ELR (cell line): ENCODE measurements around the gene KCNAB1.

ENCODE experiments used
- DNase-seq: peaks from one replicate; pipeline ENCODE4 v3.0.0-alpha.2; 2015; ENCODE audit warnings: low read depth

KCNAB1 gene

DNA sequence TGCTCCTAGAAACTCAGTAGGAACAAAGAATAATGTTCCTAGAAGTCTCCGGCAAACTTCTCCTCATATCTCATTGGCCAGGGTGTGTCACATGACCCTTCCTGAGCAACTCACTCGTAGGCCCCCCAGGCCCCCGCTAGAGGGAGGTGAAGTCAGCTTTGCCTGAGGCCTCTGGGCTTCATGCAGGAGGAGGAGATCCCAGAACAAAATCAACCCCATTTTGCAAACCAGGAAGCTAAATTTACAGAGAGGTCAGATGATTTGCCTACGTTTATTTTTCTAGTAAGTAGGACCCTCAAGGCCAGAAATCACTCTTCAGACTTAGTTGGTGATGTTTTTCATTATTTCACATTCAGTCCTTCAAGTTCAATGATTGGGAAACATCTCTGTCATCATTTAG lies 335.5 kb downstream of the KCNAB1 start:
- DNase-seq = peak; percentile 30

DNA sequence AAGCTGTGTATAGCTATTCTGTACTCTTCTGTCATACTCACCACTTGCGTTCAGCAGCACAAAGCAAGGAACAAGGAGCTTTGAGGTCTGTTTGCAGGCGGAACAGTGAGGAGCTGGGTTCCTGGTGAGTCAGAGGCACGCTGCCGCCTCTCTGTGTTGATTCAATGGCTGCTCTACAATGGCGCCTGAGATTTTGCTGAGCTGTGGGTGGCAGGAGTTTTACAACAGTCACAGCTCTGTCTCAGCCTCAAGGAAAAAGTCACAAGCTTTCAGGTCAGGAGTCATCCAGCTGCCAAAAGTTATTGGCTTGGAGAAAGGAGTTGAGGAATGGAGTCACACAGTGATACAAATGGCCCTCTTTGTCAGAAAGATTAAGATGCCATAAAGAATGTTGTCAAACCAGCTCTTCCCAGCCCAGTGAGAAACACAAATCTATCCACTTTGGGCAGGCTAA lies 336.4 kb downstream of the KCNAB1 start:
- no peak for DNase-seq

GRCh38 chr3:156459434-156459833 lies 339.1 kb downstream of the KCNAB1 start:
- no peak for DNase-seq

DNA sequence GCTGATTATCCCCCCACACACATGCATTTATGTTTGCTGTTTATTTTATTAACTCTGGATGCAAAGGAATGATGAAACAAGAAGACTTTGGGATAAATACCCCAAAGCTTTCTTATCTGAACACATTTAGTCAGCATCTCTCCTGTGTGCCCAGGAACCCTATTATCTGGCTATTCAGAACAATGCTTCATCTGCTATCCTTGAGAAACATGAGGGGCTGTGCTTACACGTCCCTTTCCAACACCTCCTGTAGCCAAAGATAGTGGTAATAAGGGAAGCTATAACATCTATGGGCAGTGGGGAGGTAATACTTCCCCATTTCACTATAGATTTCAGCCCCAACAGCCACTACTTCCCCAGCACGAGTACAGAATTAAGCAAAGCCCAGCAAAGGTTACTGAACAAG lies 339.8 kb downstream of the KCNAB1 start:
- DNase-seq = no peak

GRCh38 chr3:156461889-156462288 lies 341.5 kb downstream of the KCNAB1 start:
- DNase-seq = no peak

DNA sequence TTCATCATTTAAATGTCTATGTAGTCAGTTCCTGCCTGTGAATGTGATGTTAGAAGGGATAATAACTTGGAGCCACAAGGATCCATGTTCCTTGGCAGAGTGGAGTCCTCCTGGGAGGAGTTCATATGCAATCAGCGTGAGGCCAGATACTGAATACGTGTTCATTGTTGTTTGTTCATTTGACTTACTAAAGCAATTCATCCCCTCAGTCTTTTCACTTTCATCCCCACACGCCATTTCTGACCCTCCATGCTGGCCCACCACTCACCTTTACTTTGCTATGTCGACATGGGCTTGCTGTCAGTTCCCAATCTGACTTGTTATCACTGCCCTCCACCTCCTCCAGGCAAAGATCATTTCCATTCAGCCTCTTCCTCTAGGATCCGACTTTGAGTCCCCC lies 342.7 kb downstream of the KCNAB1 start:
- DNase-seq = no peak

DNA sequence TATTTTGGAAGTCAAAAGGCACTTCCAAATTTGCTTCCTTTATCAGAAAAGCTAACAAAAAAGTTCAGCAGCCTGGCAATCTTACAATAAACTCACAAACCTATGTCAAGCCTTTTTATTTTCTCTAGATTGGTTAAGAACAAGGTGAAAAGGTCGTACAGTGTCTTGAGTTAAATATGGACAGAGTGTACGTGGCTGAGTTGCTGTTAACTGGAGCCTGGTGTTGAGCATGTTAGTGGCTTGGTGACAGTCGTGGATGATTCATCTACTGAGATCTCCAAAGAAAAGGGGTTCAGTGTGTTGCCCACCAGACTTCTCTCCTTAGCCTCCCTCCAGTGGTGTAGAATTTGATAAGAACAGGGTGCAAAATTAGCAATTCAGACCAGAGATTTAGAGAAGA lies 344.8 kb downstream of the KCNAB1 start:
- DNase-seq = no peak

DNA sequence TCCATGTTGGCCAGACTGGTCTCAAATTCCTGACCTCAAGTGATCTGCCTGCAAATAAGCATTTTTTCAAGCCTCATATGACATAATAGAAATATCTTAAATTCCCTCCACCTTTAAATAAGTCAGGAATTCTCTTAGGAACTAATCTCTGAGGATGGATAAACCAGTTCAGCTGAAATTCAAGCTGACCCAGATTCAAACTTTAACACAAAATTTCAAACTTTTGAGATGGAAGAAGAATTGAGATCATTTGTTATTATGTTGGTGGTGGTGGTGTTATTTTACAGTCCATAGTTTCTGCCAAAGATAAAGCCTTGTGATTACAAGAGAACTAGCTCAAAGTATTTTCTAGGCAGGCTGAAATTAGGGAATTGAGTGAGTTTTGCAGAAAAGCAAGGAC lies 349.1 kb downstream of the KCNAB1 start:
- no peak for DNase-seq

- no peak for DNase-seq
Measured at GRCh38 chr3:156471431-156471830, 351.1 kb downstream of the KCNAB1 start.

DNA sequence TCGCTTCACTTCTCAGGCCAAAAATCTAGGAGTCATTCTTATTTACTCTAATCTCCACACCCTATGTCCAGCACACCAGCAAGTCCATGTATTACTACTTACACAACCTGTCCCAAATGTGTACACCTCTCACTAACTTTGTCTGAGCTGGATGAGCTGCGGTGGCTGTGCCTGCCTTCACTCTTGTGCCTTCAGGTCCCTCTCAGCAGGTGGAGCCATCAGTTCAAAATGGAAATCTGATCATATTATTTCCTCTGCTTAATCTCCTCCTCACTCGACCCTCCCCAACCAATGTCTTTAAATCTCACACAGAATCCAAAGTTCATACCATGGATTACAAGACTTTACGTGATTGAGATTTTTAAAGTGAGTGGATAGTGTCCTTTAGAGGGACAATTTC lies 351.8 kb downstream of the KCNAB1 start:
- peak; percentile 5 for DNase-seq

GRCh38 chr3:156472684-156473083 lies 352.3 kb downstream of the KCNAB1 start:
- no peak for DNase-seq

- DNase-seq = no peak
Measured at GRCh38 chr3:156473341-156473740, 353.0 kb downstream of the KCNAB1 start.

DNA sequence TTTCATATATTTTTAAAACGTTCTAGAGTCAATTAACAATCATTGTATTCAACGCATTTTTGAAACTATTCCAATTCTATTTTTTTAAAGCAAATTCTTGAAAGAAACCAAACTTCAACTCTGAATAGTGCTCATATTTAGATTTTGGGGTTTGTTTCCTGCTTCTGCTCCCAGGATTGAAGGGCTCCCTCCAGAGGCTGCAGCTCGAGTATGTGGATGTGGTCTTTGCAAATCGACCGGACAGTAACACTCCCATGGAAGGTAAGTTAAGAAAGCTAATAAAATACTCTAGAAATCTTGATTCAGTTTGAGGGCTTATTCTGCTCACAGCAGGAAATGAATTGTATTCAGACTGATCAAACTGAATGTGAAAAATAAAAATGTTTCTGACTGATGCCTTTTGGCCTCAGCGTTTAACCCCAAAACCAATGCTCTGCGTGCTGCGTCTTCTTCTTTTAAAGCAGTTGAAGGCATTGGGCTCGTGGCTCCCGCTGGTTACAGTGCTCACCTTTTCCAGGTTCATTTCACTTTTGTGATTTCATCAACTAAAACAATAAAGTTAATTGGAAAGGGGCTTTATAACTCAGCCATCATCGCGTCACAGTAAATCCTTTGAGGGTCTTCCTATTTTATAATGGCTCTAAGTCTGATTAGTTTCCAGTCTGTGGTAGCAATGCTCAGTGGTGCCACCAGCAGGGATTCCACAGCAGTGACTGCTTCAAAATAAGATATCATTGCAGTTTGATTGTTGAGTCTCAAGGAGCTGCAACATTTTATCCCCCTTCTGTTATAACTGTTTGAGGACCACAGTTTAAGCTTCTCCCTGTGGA lies 354.4 kb downstream of the KCNAB1 start:
- peak; percentile 28 for DNase-seq

GRCh38 chr3:156477323-156477722 lies 356.9 kb downstream of the KCNAB1 start:
- DNase-seq = peak; percentile 22

- no peak for DNase-seq
Measured at GRCh38 chr3:156478891-156479290, 358.5 kb downstream of the KCNAB1 start.

GRCh38 chr3:156479604-156480003 lies 359.2 kb downstream of the KCNAB1 start:
- DNase-seq = no peak

DNA sequence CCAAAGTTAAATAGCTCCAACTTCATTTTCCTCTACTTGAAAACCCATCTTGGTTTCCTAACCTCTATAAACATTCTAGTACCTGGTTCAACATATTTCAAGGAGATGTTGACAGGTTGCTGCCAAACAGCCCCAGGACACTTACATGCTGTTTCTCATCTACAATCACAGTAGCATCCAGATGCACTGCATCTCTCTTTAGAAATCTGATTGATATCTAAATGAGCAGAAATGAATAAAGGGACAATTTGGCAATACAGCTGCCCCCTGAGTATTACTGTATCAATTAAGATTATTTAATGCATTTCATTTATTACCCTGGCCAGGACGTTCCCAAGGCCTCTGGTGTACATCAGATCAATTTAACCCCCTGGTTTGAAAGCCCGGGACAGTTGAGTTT lies 360.6 kb downstream of the KCNAB1 start:
- no peak for DNase-seq

DNA sequence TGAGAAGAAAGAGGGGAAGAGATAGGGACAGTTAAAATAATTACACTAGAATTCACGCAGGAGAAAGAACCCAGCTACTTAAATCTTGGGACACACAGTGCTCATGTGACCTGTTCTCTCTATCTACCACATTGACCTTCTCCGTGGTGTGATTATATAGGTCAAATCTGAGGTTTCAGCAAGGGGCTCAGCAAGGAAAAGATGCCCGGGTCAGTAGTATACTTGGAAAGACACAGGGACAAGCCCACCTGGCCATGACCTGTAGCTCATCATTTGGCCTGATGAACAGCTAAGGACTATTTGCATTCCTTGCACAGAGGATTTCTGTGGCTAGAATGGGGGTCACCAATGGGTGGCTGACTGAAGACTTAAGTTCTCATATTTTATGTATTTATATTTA lies 362.6 kb downstream of the KCNAB1 start:
- DNase-seq = no peak

GRCh38 chr3:156483426-156483825 lies 363.0 kb downstream of the KCNAB1 start:
- peak; percentile 93 for DNase-seq

DNA sequence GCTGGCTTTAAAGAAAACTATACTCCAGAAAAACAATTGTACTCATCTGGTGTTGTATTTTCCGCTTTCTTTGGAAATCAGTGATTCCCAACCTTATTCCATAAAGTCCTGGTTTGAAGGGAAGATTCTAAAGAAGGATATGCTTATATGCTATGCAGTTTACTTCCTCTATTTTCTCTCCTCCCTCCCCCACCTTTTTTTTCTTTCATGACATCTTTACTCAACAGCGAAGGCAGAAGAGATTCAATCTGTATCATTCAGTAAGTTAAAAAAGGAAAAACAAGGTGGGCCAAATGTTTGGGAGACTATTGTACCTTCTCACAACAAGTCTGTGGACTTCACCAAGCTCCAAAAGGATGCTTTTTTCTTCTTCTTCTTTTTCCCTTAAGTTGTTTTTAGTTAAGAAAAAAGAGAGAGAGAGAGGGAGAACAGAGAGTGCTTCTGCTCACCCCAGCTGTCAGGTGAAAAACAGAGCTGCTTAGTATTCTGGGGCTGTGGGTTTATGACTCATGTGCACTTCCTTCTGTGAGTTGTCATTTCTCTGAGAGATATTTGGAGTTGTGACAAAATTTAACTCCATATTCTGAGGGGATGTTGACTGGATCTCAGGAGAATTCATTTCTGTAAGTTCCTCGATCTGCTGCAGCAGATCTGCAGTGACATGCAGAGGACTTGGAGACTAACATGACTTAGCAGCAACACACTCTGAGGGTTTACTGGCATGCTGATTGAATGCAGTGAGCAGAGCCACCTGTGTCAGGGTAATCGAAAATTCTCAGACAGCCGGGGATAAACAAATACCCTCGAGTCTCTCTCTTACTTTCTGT lies 363.8 kb downstream of the KCNAB1 start:
- peak; percentile 84 for DNase-seq

GRCh38 chr3:156488767-156489166 lies 368.4 kb downstream of the KCNAB1 start:
- peak; percentile 80 for DNase-seq

DNA sequence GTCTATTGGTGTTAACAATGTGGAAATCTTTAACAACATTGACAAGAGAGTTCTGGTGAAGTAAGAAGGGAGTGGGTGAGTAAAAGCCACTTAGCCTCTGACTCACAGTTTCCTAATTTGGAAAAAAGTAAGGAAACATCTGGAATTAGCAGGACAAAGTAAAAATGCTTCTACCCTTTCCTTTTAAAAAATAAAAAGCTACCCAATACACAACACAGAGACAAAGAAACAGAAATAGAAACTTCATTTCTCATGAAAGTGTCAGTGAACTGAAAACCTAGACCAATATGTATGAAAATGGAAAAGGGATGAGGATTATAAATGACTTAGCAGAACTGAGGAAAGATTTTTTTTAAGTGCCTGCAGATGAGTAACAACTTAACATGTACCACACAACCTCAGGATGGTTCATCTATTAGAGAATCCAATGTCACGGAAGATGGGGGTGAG lies 369.1 kb downstream of the KCNAB1 start:
- peak; percentile 54 for DNase-seq

GRCh38 chr3:156491192-156491591 lies 370.8 kb downstream of the KCNAB1 start:
- no peak for DNase-seq
